Measurements from ENCODE around the gene SCAMP4.

The SCAMP4 gene

GRCh38 chr19:1953037-1953436 is 47.8 kb downstream of the SCAMP4 start:
- Histone ChIP-seq H3K36me3 (ENCODE audit: control insufficient read depth in 2 of 2, insufficient read depth in 1 of 2, low read length in 2 of 2) (peaks cover 3 to 34% of the 10 kb centered on the region in 2 experiments; a peak in 2 of 3 replicates), H3K4me3 (ENCODE audit: low read depth, low read length) (no peak overlapping the region), H3K27ac (ENCODE audit: extremely low read depth, low read depth, low read length) (no peak overlapping the region), H3K9me3 (ENCODE audit: control insufficient read depth, insufficient read depth, low read depth, low read length) (no peaks in the 10 kb centered on the region), H3K4me1 (ENCODE audit: control insufficient read depth, insufficient read depth, low read length) (no peaks in the 10 kb centered on the region)
- ChIA-PET POLR2A (interaction anchor here (0.7 kb wide), 1 partner anchor 186 kb away, joined by 3 read pairs; no protein-coding TSS in a partner anchor), CTCF (no interaction called here)
- TF ChIP-seq ZNF704 (tag by site-specific recombination; IDR thresholded peaks at IDR 0.05) (no peak), ZNF600 (tag by site-specific recombination; IDR thresholded peaks at IDR 0.05) (no peak), ZNF510 (tag by site-specific recombination; IDR thresholded peaks at IDR 0.05; ENCODE audit: insufficient replicate concordance) (no peak), ZNF488 (tag by site-specific recombination; IDR thresholded peaks at IDR 0.05) (no peak), ZNF645 (tag by site-specific recombination; IDR thresholded peaks at IDR 0.05) (no peak), ZBTB1 (tag by site-specific recombination; IDR thresholded peaks at IDR 0.05) (no peak), ZNF501 (tag by site-specific recombination; IDR thresholded peaks at IDR 0.05) (no peak), ZNF621 (tag by site-specific recombination; IDR thresholded peaks at IDR 0.05) (no peak), ZNF433 (tag by site-specific recombination; IDR thresholded peaks at IDR 0.05; ENCODE audit: low read depth) (no peak), EGR2 (tag by site-specific recombination; IDR thresholded peaks at IDR 0.05; ENCODE audit: low read depth) (no peak), ZNF175 (tag by site-specific recombination; IDR thresholded peaks at IDR 0.05) (no peak), PRDM4 (tag by site-specific recombination; IDR thresholded peaks at IDR 0.05) (no peak), ZFP41 (tag by site-specific recombination; IDR thresholded peaks at IDR 0.05; ENCODE audit: borderline replicate concordance) (no peak), ZNF777 (tag by site-specific recombination; IDR thresholded peaks at IDR 0.05; ENCODE audit: borderline replicate concordance) (no peak), ZNF157 (tag by site-specific recombination; IDR thresholded peaks at IDR 0.05) (no peak), REPIN1 (tag by site-specific recombination; IDR thresholded peaks at IDR 0.05; ENCODE audit: low read depth) (no peak), ZBTB48 (tag by site-specific recombination; IDR thresholded peaks at IDR 0.05) (no peak), FEZF1 (tag by site-specific recombination; IDR thresholded peaks at IDR 0.05) (no peak)

GRCh38 chr19:1953441-1954094 is 48.4 kb downstream of the SCAMP4 start:
- no peaks in the 10 kb centered on the region for H3K9me3 ChIP-seq (ENCODE audit: control insufficient read depth, insufficient read depth, low read depth, low read length)
- H3K27ac ChIP-seq (ENCODE audit: extremely low read depth, low read depth, low read length) = no peak overlapping the region
- POLR2A ChIA-PET = no interaction called here
- no peaks in the 10 kb centered on the region for H3K4me1 ChIP-seq (ENCODE audit: control insufficient read depth, insufficient read depth, low read length)
- no peak for TF ChIP-seq ZNF169 (tag by site-specific recombination; IDR thresholded peaks at IDR 0.05)
- TF ChIP-seq INSM2 (tag by site-specific recombination; IDR thresholded peaks at IDR 0.05) = no peak
- TF ChIP-seq ELK4 (IDR thresholded peaks at IDR 0.05; ENCODE audit: borderline replicate concordance, low read depth, low read length) = no peak
- no peak for TF ChIP-seq BCL6B (tag by site-specific recombination; IDR thresholded peaks at IDR 0.05)
- TF ChIP-seq ZNF391 (tag by site-specific recombination; IDR thresholded peaks at IDR 0.05; ENCODE audit: borderline replicate concordance, low read depth) = no peak
- TF ChIP-seq ZNF302 (tag by site-specific recombination; IDR thresholded peaks at IDR 0.05; ENCODE audit: low read depth) = no peak
- TF ChIP-seq ZNF548 (tag by site-specific recombination; IDR thresholded peaks at IDR 0.05) = no peak
- no peak for TF ChIP-seq ZFP41 (tag by site-specific recombination; IDR thresholded peaks at IDR 0.05; ENCODE audit: borderline replicate concordance)
- H3K36me3 ChIP-seq (ENCODE audit: control insufficient read depth in 2 of 2, insufficient read depth in 1 of 2, low read length in 2 of 2) = peaks cover 3 to 34% of the 10 kb centered on the region in 2 experiments; a peak in 2 of 3 replicates
- CTCF ChIA-PET = no interaction called here
- H3K4me3 ChIP-seq (ENCODE audit: low read depth, low read length) = no peak overlapping the region

Data from HEK293 (cell line).